Suprapubic skin (tissue), 4 donors: ENCODE data around the gene PTK6. TPM values are rescaled to one million over a fixed set of nuclear protein-coding genes. Genes with fewer than 3 reads are reported as not detected.
A peak's percentile ranks its signal among the peaks of the same experiment; 100 is the strongest.

Experiments used
- DNase-seq, 2 donors: peaks; one replicate each; pipeline ENCODE4 v3.0.0-alpha.2; 2019; ENCODE audit warnings: low spot score in 2 of 2
- H3K27ac ChIP-seq: fragments of 200-600 bp; sonication (generic); one replicate; pipeline ENCODE4 v1.5.1; 2019
- H3K27me3 ChIP-seq: fragments of 200-600 bp; sonication (generic); one replicate; pipeline ENCODE4 v1.5.1; 2019
- H3K36me3 ChIP-seq: fragments of 200-600 bp; sonication (generic); one replicate; pipeline ENCODE4 v1.5.1; 2019
- H3K4me1 ChIP-seq: fragments of 200-600 bp; sonication (generic); one replicate; pipeline ENCODE4 v1.5.1; 2019
- H3K4me3 ChIP-seq: fragments of 200-600 bp; sonication (generic); one replicate; pipeline ENCODE4 v1.5.1; 2019; ENCODE audit warnings: mild to moderate bottlenecking
- H3K9me3 ChIP-seq: fragments of 200-600 bp; sonication (generic); one replicate; pipeline ENCODE4 v1.5.1; 2019
- EP300 ChIP-seq: sonication (generic); formaldehyde crosslinking; IDR thresholded peaks from one replicate; pipeline ENCODE4 v1.6.1; 2017; ENCODE audit warnings: antibody characterized with exemption
- POLR2A ChIP-seq, 2 donors: fragments of 450-650 bp; IDR thresholded peaks; one replicate each; pipeline ENCODE4 v1.6.1; 2017; ENCODE audit warnings: antibody characterized with exemption in 2 of 2, mild to moderate bottlenecking in 2 of 2, moderate library complexity in 2 of 2
- POLR2AphosphoS5 ChIP-seq, 3 donors: sonication (generic); formaldehyde crosslinking; IDR thresholded peaks; one replicate each; pipeline ENCODE4 v1.6.1; 2017; ENCODE audit warnings: antibody characterized with exemption in 3 of 3
- whole genome bisulfite sequencing: methylation state at CpG from one replicate; pipeline ENCODE4 v1.1.5; 2018; 5-methylcytosine and 5-hydroxymethylcytosine counted together
- total RNA-seq, 4 donors: library from RNA; depleted of rRNA; stranded (reverse); fragments of >200 nt; gene quantifications; one replicate each; pipeline ENCODE4 v1.1.0, GENCODE V29; 2016
- TF ChIP-seq, protein P1 (sequence below), 2 donors: fragments of 200-600 bp in 1 of 2; fragments of 450-650 bp in 1 of 2; sonication (generic) in 1 of 2; IDR thresholded peaks; one replicate each; pipeline ENCODE4 v1.5.1; 2016 to 2019; ENCODE audit warnings: antibody characterized with exemption in 2 of 2, mild to moderate bottlenecking in 1 of 2, moderate library complexity in 1 of 2

Gene PTK6
- total RNA-seq, 4 donors from 2014 or later: 58.0 to 70.6 (median 65.6) TPM

DNA sequence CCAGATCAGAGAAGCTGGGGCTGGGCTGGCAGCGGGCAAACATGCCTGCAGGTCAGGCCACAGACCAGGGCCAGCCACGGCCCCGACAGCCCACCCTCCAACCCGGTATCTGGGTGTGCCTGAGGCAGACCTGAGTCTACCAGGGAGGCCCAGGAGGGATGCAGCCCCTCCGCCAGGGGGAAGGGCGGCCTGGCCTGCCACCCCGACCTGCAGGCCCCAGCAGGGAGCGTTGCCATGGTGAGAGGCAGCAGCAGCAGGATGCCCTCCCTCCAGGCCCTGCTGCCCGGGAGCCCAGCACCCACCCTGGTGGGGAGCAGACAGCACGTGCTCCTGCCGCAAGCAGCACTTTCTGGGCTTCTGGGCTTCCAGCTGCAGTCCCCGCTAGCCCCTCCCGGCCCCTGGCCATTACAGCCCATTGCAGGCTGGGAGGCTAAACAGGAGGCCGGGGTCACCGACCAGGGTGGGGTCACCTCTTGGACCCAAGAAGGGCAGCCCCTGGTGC is 34.5 kb downstream of the PTK6 start:
- Histone ChIP-seq H3K4me1 (peaks cover 22% of the 10 kb centered on the region), H3K36me3 (no peaks in the 10 kb centered on the region), H3K27me3 (peaks cover 82% of the 10 kb centered on the region), H3K4me3 (no peak overlapping the region), H3K9me3 (peaks cover 9% of the 10 kb centered on the region), H3K27ac (no peak overlapping the region)
- DNase-seq: no peak
- 44% methylated on average over 8 of the region's 15 CpGs for WGBS
- no peak for TF ChIP-seq POLR2A (IDR thresholded peaks at IDR 0.05)
- TF ChIP-seq POLR2AphosphoS5 (IDR thresholded peaks at IDR 0.05): no peak
- TF ChIP-seq, protein P1, sequence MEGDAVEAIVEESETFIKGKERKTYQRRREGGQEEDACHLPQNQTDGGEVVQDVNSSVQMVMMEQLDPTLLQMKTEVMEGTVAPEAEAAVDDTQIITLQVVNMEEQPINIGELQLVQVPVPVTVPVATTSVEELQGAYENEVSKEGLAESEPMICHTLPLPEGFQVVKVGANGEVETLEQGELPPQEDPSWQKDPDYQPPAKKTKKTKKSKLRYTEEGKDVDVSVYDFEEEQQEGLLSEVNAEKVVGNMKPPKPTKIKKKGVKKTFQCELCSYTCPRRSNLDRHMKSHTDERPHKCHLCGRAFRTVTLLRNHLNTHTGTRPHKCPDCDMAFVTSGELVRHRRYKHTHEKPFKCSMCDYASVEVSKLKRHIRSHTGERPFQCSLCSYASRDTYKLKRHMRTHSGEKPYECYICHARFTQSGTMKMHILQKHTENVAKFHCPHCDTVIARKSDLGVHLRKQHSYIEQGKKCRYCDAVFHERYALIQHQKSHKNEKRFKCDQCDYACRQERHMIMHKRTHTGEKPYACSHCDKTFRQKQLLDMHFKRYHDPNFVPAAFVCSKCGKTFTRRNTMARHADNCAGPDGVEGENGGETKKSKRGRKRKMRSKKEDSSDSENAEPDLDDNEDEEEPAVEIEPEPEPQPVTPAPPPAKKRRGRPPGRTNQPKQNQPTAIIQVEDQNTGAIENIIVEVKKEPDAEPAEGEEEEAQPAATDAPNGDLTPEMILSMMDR (IDR thresholded peaks at IDR 0.05): no peak
- TF ChIP-seq EP300: no peak

DNA sequence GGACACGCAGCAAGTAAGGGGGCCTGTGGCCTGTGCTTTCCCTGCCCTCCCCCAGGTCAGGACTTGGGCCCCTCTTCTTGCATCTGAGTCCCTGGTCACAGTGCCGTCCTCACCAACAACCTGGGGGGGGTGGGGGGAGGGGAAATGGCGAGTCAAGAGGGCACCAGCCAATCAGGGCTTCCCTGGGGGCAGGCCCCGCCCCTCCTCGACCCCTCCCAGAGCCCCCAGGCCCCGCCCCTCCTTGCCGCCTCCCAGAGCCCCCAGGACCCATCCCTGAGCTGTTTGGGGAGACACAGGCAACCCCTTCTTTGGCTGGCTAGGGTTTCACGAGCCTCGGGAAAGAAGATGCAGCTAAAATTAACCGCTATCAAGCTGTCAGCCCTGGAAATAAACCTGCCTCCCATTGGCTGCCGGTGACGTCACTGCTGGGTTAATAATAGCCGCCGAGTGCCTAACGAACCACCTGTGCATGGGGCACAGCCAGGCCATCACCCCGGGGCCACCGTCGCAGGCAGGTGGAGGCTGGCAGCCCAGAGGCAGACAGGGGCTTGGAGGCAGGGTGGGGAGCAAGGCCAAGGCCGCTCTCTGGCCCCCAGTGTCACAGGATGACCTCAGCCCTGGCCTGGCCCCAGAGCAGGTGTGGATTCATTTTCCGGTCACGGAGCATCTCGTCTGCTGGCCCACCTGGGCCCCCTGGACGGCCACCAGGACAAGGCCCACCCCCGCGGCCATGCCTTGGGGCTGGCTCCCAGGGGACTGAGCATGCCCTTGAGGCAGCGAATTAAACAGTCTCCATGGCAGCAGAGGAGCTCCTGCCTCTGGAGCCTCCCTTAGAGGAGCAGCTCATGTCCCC is 35.1 kb downstream of the PTK6 start:
- peaks cover 89% of the 10 kb centered on the region for H3K27me3 ChIP-seq
- peaks cover 24% of the 10 kb centered on the region for H3K4me1 ChIP-seq
- TF ChIP-seq EP300 (no peak), POLR2AphosphoS5 (IDR thresholded peaks at IDR 0.05) (no peak), POLR2A (IDR thresholded peaks at IDR 0.05) (no peak)
- H3K36me3 ChIP-seq: no peaks in the 10 kb centered on the region
- DNase-seq: no peak
- no peak overlapping the region for H3K27ac ChIP-seq
- no CpG with 5 or more reads among the region's 26 CpGs for WGBS
- peaks cover 9% of the 10 kb centered on the region for H3K9me3 ChIP-seq
- H3K4me3 ChIP-seq: no peak overlapping the region

DNA sequence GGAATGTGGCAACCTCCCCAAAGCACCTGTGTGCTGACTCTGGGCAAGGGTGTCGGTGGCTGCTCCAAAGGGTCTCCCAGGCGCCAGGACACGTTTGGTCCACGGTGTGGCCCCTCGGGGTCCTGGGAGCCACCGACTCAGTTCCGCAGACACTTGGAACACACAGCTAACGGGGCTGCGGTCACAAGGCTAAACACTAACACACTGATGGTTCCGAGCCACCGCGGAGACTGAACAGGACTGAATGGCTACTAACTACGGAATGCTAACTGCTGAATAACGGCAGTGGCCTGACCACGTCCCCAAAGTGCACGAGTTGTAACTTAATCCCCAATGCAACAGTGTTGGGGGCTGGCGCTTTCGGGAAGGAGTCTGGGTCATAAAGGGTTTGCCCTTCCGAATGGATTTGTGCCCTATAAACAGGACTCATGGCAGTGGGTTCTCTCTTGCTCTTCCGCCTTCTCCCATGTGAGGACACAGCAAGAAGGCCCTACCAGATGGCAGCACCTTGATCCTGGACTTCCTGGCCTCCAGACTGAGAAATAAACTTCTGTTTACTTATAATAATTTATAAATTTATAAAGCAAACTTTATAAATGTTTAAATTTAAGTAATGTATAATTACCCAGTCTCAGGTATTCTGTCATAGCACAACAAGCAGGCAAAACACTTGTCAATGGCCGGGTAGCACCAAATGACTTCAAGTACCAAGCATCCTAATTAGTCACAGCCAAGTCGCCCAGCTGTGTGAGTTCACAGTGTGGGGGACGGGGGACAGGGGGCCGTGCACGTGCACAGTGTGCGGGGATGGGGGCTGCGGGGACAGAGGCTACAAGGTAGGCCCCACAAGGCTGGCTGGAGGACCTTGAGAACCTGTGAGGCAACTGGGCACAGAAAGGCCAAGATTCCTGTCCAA is 36.0 kb downstream of the PTK6 start:
- Histone ChIP-seq H3K27me3 (peaks cover 94% of the 10 kb centered on the region), H3K4me3 (no peak overlapping the region), H3K27ac (no peak overlapping the region), H3K9me3 (peaks cover 9% of the 10 kb centered on the region), H3K4me1 (peaks cover 33% of the 10 kb centered on the region), H3K36me3 (no peaks in the 10 kb centered on the region)
- DNase-seq: no peak
- WGBS: 80% methylated on average over 17 of the region's 27 CpGs
- TF ChIP-seq POLR2AphosphoS5 (IDR thresholded peaks at IDR 0.05): no peak
- TF ChIP-seq POLR2A (IDR thresholded peaks at IDR 0.05): no peak
- TF ChIP-seq EP300: no peak
- TF ChIP-seq, protein P1 (IDR thresholded peaks at IDR 0.05): no peak

DNA sequence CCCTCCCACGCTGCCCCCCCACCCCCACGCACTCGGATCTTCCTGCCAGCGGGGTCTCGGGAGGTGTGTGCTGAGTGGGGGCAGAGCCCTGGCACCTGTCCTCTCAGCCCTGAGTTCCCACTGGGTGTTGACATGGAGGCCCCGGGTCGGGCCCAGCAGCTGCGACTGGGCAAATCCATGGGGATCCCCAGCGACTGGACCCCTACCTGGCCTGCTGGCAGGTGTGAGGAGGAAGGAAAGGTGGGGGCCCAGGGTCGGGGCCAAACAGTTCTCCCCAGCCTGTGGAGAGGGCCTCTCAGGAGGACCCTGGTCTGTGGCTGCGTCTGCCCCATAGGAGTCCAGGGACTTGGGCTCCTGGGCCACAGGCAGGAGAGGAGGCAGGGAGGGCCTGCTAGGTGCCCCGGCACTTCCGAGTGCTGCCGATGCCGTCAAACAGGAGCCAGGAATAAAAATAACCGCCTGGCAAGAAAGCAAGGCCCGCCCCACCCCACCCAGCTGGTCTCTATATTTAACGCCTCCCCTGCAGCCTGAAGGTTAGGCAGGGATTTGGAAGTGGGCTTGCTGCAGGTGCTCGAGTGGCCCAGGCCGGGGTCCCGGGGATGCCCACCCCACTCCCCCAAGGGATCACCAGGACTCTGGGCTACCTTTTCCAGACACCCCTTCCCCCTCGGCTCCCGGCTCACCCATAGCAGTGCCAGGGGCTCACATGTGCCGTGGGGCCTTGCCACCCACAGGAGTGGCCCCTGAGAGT is 36.9 kb downstream of the PTK6 start:
- peaks cover 3% of the 10 kb centered on the region for H3K9me3 ChIP-seq
- WGBS: 59% methylated on average over 9 of the region's 24 CpGs
- H3K36me3 ChIP-seq: no peaks in the 10 kb centered on the region
- H3K27me3 ChIP-seq: peaks cover 94% of the 10 kb centered on the region
- TF ChIP-seq POLR2AphosphoS5 (IDR thresholded peaks at IDR 0.05): no peak
- TF ChIP-seq POLR2A (IDR thresholded peaks at IDR 0.05): no peak
- no peak for TF ChIP-seq EP300
- TF ChIP-seq, protein P1 (IDR thresholded peaks at IDR 0.05): no peak
- peaks cover 36% of the 10 kb centered on the region for H3K4me1 ChIP-seq
- no peak overlapping the region for H3K27ac ChIP-seq
- no peak overlapping the region for H3K4me3 ChIP-seq
- DNase-seq: no peak

DNA sequence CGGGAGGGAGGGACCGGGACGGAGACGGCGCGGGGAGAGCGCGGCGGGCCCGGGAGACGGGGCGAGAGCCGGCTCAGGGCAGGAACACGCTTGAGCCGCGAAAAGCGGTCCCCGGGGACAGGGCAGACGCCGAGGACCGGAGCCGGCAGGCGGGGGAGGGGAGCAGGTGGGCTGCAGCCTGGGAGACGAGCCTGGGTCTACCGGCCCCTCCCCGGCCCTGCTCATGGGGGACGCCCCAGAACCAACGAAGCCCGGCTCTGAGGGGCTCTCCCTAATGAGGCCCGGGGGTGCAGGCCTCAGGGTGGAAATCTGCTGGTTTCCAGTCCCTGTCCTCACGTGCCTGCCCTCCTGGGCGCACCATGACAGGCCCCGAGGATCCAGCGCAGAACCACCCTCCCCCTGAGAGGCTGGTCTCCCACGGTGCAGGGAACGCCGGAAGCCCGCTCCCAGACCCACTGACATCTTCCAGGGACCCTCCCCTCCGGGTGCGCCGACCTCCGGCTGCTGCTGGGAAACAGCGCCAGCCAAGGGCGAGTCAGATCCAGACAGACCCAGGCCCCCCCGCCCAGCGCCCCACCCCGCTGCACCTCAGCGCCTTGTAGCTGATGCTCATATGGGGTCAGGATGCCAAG is 37.7 kb downstream of the PTK6 start:
- DNase-seq: peak in 1 of 2 donors; percentile 62
- Histone ChIP-seq H3K4me3 (peak overlapping the region; percentile 54), H3K4me1 (peaks cover 36% of the 10 kb centered on the region), H3K27me3 (peaks cover 85% of the 10 kb centered on the region), H3K36me3 (no peaks in the 10 kb centered on the region), H3K27ac (no peak overlapping the region), H3K9me3 (no peaks in the 10 kb centered on the region)
- TF ChIP-seq POLR2AphosphoS5 (IDR thresholded peaks at IDR 0.05) (no peak), EP300 (no peak), POLR2A (IDR thresholded peaks at IDR 0.05) (no peak)
- TF ChIP-seq, protein P1 (IDR thresholded peaks at IDR 0.05): no peak
- 30% methylated on average over 4 of the region's 48 CpGs for WGBS
